ENCODE results near the gene GPR143.

DNA sequence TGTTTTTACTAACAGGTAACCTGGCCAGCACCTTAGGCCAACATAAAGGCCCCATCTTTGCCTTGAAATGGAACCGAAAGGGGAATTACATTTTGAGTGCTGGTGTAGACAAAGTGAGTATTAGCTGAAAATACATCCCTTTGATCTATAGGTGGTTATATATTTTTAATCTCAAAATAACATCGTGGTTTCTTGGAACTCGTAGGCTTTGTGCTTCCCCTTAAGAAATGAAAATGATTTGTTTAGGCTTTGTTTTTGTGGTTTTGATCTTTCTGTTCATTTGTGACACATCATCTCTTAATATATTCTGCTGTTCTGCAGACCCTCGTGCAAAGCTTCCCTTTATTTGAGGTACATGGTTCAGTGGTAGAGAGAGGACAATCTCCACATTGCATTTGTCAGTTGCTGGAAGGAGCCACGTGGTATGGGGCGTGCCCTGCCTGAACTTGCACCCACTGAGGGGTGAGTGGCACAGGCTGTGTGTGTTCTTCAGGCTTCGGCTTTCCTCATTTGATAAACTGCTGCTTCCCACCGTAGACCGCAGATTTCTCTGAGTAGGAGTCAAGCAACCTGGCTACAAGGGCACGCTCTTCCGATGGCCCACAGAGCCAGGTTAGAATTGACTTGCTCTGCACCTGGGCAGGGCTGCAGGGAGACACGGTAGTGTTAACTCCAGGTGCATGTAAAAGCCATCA, 72.2 kb downstream of the GPR143 start:
- TF ChIP-seq POLR2A (IDR thresholded peaks at IDR 0.05; ENCODE audit: low read depth, low read length), result no peak
- TF ChIP-seq POLR2AphosphoS5 (IDR thresholded peaks at IDR 0.05; ENCODE audit: low read depth, low read length), result no peak
- no peak for TF ChIP-seq TAF1 (IDR thresholded peaks at IDR 0.05; ENCODE audit: low read depth, low read length)
- no peak for TF ChIP-seq SPI1 (IDR thresholded peaks at IDR 0.05; ENCODE audit: low read depth, low read length)
- TF ChIP-seq POU2F2 (IDR thresholded peaks at IDR 0.05; ENCODE audit: low read depth, low read length), result no peak
- TF ChIP-seq PAX5 (IDR thresholded peaks at IDR 0.05; ENCODE audit: insufficient read depth, low read length, severe bottlenecking), result no peak
